Small intestine (tissue), 16 donors: ENCODE data around the gene ZFP36L2. TPM values are rescaled to one million over a fixed set of nuclear protein-coding genes. Genes with fewer than 3 reads are reported as not detected.
A peak's percentile ranks its signal among the peaks of the same experiment; 100 is the strongest.

ENCODE experiments used
- DNase-seq, 2 donors: peaks; one replicate each; pipeline versions ENCODE4 v3.0.0 to v3.0.0-alpha.2; 2013
- FAIRE-seq: peaks from 2 replicates; lab custom pipeline; 2012; peaks lifted over from hg19 to GRCh38; lab: Jason Lieb, UNC
- H3K27ac ChIP-seq, 3 donors: one replicate each; pipeline ENCODE4 v1.5.1; 2013; ENCODE audit warnings: low read length in 2 of 3, mild to moderate bottlenecking in 2 of 3, control low read depth in 1 of 3, inconsistent platforms in 1 of 3, low read depth in 1 of 3, moderate library complexity in 1 of 3
- H3K27me3 ChIP-seq, 3 donors: one replicate each; pipeline ENCODE4 v1.6.1; 2013; ENCODE audit warnings: low read length in 3 of 3, inconsistent platforms in 1 of 3; ENCODE audit not compliant: control insufficient read depth in 3 of 3, insufficient read depth in 3 of 3
- H3K36me3 ChIP-seq, 3 donors: one replicate each; pipeline ENCODE4 v1.6.1; 2013; ENCODE audit warnings: low read length in 3 of 3, inconsistent platforms in 1 of 3, low read depth in 1 of 3, mild to moderate bottlenecking in 1 of 3, moderate library complexity in 1 of 3; ENCODE audit not compliant: control insufficient read depth in 3 of 3, insufficient read depth in 2 of 3
- H3K4me1 ChIP-seq, 3 donors: one replicate each; pipeline ENCODE4 v1.6.1; 2013; ENCODE audit warnings: low read length in 2 of 3, inconsistent platforms in 1 of 3, low read depth in 1 of 3, mild to moderate bottlenecking in 1 of 3, moderate library complexity in 1 of 3; ENCODE audit not compliant: control insufficient read depth in 3 of 3, insufficient read depth in 2 of 3
- H3K4me3 ChIP-seq, 3 donors: one replicate each; pipeline ENCODE4 v1.5.1; 2013; ENCODE audit warnings: low read length in 3 of 3, control low read depth in 1 of 3, inconsistent platforms in 1 of 3, low read depth in 1 of 3, mild to moderate bottlenecking in 1 of 3, moderate library complexity in 1 of 3
- H3K9me3 ChIP-seq, 2 donors: one replicate each; pipeline ENCODE4 v1.6.1; 2013; ENCODE audit warnings: low read depth in 1 of 2, low read length in 1 of 2; ENCODE audit not compliant: control insufficient read depth in 2 of 2, insufficient read depth in 1 of 2
- WGBS, 3 donors: extraction: QIAGEN DNeasy Blood & Tissue Kit; methylation state at CpG; one replicate each; pipeline ENCODE4 v1.1.7; 2013; 5-methylcytosine and 5-hydroxymethylcytosine counted together
- long read RNA-seq, 10 donors: transcript quantifications; one replicate each; lab custom pipeline, GENCODE V29; 2026
- polyA plus RNA-seq, 4 donors: library from polyadenylated mRNA; stranded (reverse) in 3 of 4; unstranded in 1 of 4; fragments of 200-250 nt in 3 of 4; fragments of 120-200 nt in 1 of 4; gene quantifications; one replicate each; pipeline versions ENCODE4 v1.2.1 to v1.2.3, GENCODE V29; 2013
- donor health status: healthy with polysubstance abuse.
- donor health status: control.
- donor health status: control.
- donor health status: Bipolar disorder and iron deficiency.
- donor health status: healthy.

The ZFP36L2 gene, protein sequence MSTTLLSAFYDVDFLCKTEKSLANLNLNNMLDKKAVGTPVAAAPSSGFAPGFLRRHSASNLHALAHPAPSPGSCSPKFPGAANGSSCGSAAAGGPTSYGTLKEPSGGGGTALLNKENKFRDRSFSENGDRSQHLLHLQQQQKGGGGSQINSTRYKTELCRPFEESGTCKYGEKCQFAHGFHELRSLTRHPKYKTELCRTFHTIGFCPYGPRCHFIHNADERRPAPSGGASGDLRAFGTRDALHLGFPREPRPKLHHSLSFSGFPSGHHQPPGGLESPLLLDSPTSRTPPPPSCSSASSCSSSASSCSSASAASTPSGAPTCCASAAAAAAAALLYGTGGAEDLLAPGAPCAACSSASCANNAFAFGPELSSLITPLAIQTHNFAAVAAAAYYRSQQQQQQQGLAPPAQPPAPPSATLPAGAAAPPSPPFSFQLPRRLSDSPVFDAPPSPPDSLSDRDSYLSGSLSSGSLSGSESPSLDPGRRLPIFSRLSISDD
- 100 to 1,000 TPM in 1 of 4 donors, 10 to 100 TPM in 3; 62.1 to 331 (median 98.8) TPM for polyA plus RNA-seq
- long read RNA-seq, donor 1: 0 reads
- long read RNA-seq, donor 2, transcript ZFP36L2-201 (2 exons, 3,696 nt): major isoform, 36 of 36 reads
- long read RNA-seq, donor 2, partial matches to known transcripts: 0 of 36 reads
- long read RNA-seq, donor 2, other reads (novel, unspliced or antisense): 0 of 36 reads
- long read RNA-seq, donor 3, transcript ZFP36L2-201 (2 exons, 3,696 nt): major isoform, 89 of 95 reads
- long read RNA-seq, donor 3, partial matches to known transcripts: 0 of 95 reads
- long read RNA-seq, donor 3, other reads (novel, unspliced or antisense): 6 of 95 reads
- long read RNA-seq, donor 4, partial matches to known transcripts: 0 of 4 reads
- long read RNA-seq, donor 4, other reads (novel, unspliced or antisense): 0 of 4 reads
- long read RNA-seq, donor 5, transcript ZFP36L2-201 (2 exons, 3,696 nt): major isoform, 40 of 40 reads
- long read RNA-seq, donor 5, partial matches to known transcripts: 0 of 40 reads
- long read RNA-seq, donor 5, other reads (novel, unspliced or antisense): 0 of 40 reads
- long read RNA-seq, donor 6, transcript ZFP36L2-201 (2 exons, 3,696 nt): major isoform, 60 of 66 reads
- long read RNA-seq, donor 6, partial matches to known transcripts: 6 of 66 reads
- long read RNA-seq, donor 6, other reads (novel, unspliced or antisense): 0 of 66 reads
- long read RNA-seq, donor 7: 0 reads
- long read RNA-seq, donor 8, transcript ZFP36L2-201 (2 exons, 3,696 nt): major isoform, 6 of 6 reads
- long read RNA-seq, donor 8, partial matches to known transcripts: 0 of 6 reads
- long read RNA-seq, donor 8, other reads (novel, unspliced or antisense): 0 of 6 reads
- long read RNA-seq, donor 9, transcript ZFP36L2-201 (2 exons, 3,696 nt): major isoform, 27 of 27 reads
- long read RNA-seq, donor 9, partial matches to known transcripts: 0 of 27 reads
- long read RNA-seq, donor 9, other reads (novel, unspliced or antisense): 0 of 27 reads
- long read RNA-seq, donor 10, transcript ZFP36L2-201 (2 exons, 3,696 nt): major isoform, 117 of 117 reads
- long read RNA-seq, donor 10, partial matches to known transcripts: 0 of 117 reads
- long read RNA-seq, donor 10, other reads (novel, unspliced or antisense): 0 of 117 reads

DNA sequence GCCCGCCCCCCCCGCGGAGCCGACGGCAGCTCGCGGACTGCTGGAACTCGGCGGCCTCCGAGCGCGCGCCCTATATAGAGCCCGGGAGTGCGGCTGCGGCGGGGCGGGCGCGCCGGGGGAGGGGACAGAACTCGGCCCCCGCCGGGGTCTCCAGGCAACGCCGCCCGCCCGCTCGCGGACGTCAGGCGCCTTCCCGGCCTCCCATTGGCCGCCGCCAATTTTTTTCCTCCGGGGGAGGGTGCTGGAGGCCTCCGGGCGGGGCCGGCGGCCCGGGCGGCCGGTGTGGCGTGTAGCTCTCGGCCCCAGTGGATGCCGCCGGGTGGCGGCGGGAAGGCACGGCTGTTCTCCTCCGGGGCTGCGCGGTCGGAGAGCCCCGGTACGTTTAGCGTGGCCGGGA is at the start of gene ZFP36L2:
TSS of gene ZFP36L2 (minus strand) at position 49 of the 397 bp plus-strand sequence. CDS start 291 bp downstream, outside the sequence.
- Histone ChIP-seq H3K4me3 (peak within 1 kb of the TSS; percentile 91 to 92 (median 91)), H3K27ac (peak within 1 kb of the TSS; percentile 93 to 100 (median 100)), H3K27me3 (no peaks in the 10 kb centered on the region), H3K36me3 (peaks cover 17 to 32% (median 18%) of the 10 kb centered on the region in 3 donors), H3K9me3 (no peaks in the 10 kb centered on the region), H3K4me1 (peaks cover 3 to 28% (median 5%) of the 10 kb centered on the region in 3 donors)
- 0% methylated on average over 4 to 58 of the region's 58 CpGs for WGBS, 3 donors
- DNase-seq (peak; percentile 96 to 99), FAIRE-seq (no peak)

DNA sequence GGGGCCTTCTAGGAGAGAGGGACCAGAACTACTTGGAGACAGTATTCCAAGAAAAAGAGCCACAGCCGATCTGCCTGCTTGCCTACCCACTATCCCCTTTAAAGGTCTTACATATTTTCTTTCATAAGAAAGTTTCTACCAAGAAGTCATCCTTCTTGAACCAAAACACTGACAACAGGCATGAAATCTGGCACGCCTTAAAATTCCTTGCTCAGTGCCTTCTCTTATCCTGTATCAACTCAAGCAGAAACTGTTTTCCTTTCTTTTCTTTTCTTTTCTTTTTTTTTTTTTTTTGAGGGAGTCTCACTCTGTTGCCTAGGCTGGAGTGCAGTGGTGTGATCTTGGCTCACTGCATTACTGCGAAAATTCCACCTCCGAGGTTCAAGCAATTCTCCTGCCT is 48.3 kb upstream of the ZFP36L2 start:
- FAIRE-seq: no peak

DNA sequence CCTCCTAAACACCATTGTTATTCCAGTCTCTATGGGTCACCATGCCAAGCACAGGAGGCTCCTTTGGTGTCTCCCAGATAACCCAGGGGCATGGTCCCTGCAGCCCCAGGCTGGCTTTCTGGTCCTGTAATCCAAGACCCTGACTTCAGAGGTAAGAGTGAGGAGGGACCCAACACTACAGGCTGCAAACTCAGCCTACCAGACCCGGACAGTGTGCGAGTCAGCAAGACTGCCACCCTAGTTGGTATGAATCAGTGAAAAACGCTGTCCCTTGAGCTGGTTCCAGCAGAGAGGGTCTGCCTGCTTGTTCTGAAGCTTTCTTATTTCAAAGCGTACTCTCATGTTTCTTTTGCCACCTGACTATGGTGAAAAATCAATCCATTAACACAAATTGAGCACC is 47.6 kb upstream of the ZFP36L2 start:
- FAIRE-seq (no peak), DNase-seq (no peak)
- Histone ChIP-seq H3K36me3 (peaks cover 0 to 32% (median 0%) of the 10 kb centered on the region in 3 donors), H3K27ac (no peak overlapping the region), H3K27me3 (no peaks in the 10 kb centered on the region), H3K9me3 (no peaks in the 10 kb centered on the region), H3K4me1 (peaks cover 0 to 25% (median 17%) of the 10 kb centered on the region in 3 donors), H3K4me3 (no peak overlapping the region)
- WGBS, 3 donors: 89 to 95% (median 92%) methylated on average over 4 of the region's 4 CpGs

More for the DNA sequence above, 48.3 kb upstream of the ZFP36L2 start:
- Histone ChIP-seq H3K36me3 (peaks cover 0 to 29% (median 0%) of the 10 kb centered on the region in 3 donors), H3K4me1 (peaks cover 0 to 20% (median 17%) of the 10 kb centered on the region in 3 donors), H3K27me3 (no peaks in the 10 kb centered on the region), H3K9me3 (no peaks in the 10 kb centered on the region), H3K27ac (no peak overlapping the region), H3K4me3 (no peak overlapping the region)
- no peak for DNase-seq
- 95 to 97% (median 96%) methylated on average over 4 of the region's 4 CpGs for WGBS, 3 donors

DNA sequence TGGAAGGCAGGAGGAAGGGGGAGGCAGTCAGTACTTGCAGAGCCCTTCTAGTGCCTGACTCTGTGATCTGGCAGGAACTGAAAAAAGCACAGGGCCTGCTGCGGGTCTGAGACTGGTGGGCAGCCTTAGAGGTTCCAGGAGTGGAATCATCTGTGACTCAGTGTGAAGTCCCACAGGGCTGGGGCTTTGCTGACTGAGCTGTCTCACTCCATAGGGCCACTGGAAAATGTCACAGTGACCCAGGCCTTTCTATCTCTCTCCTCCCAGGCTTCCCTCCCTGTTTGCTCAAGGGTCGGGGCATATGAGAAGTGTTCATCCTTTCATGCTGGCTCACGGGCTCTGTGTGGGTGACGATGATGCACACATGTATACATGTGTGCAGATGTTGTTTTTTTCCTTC is 47.1 kb upstream of the ZFP36L2 start:
- Histone ChIP-seq H3K4me1 (peaks cover 0 to 25% (median 17%) of the 10 kb centered on the region in 3 donors), H3K9me3 (no peaks in the 10 kb centered on the region), H3K27ac (peak overlapping the region in 1 of 3 donors; percentile 19), H3K36me3 (peaks cover 0 to 31% (median 0%) of the 10 kb centered on the region in 3 donors), H3K27me3 (no peaks in the 10 kb centered on the region), H3K4me3 (no peak overlapping the region)
- no peak for DNase-seq
- WGBS, 3 donors: 76 to 96% (median 89%) methylated on average over 4 of the region's 4 CpGs
- FAIRE-seq: no peak

DNA sequence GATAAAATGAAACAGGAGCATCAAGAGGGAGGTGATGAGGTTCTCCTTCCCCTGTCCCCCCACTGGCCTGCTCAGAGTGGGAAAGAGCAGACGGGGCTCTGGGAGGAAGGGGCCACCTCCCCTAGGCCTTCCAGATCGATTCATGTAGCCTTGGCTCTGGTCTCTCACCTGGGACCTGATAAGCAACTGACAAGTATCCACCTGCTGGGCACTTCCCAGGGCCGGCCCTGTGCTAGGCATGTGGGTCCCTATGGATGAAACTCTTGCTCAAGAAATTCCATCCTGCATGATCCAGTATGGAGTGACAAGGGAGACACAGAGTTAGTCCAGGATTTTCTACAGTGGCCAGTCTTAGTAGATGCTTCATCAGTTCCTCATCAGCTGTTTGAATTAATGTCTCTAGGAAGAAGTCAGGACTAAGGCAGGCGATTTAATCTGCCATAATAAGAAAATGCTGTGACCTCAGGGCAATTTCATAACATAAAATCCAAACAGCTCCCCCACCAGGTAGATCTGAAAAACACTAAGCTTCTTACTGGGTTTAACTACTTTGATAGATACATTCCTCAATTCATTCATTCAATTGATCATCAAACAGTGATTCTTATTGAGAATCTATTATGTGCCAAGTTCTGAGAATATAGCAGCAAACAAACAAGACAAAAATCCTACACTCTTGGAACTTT is 44.7 kb upstream of the ZFP36L2 start:
- Histone ChIP-seq H3K4me1 (peaks cover 0 to 12% (median 6%) of the 10 kb centered on the region in 3 donors), H3K9me3 (no peaks in the 10 kb centered on the region), H3K4me3 (no peak overlapping the region), H3K27me3 (no peaks in the 10 kb centered on the region), H3K36me3 (peaks cover 0 to 32% (median 0%) of the 10 kb centered on the region in 3 donors), H3K27ac (peak overlapping the region in 1 of 3 donors; percentile 91)
- 79 to 90% (median 84%) methylated on average over 4 of the region's 4 CpGs for WGBS, 3 donors
- FAIRE-seq (no peak), DNase-seq (no peak)

DNA sequence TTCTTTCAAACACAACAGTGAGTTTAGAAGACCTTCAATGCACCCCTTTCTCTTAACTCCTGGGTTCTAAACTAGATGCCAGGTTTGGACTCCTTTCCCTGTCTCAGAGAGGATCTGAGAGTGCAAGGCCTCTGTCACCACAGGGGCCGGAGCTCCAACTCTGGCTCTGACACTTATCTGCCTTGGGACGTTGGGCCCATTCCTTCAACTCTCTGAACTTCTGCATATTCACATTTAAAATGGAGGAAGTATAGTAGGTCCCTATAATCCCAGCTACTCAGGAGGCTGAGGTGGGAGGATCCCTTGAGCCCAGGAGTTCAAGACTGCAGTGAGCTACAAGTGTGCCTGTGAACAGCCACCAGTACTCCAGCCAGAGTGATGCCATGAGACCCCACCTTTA is 44.1 kb upstream of the ZFP36L2 start:
- no peaks in the 10 kb centered on the region for H3K9me3 ChIP-seq
- WGBS, 3 donors: 90 to 92% (median 91%) methylated on average over 2 of the region's 2 CpGs
- FAIRE-seq: no peak

DNA sequence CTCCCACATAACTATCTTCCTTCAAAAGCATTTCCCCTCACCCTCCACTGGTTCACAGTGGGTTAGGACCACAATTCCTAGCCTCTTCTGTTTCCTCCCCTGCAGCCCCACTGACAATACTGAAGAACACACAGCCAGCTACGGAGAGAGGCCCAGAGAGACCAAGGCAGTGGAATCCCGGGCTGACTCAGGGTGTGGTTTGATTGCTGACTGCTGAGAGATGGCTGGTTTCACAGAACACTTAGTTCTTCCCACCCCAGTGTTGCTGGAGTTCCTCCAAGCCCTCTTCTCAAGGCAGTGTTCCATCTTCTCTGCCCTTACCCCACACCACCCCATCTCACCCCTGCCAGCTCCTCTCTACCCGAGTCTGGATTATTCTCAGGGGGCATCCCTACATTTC is 43.3 kb upstream of the ZFP36L2 start:
- H3K36me3 ChIP-seq: peaks cover 0 to 32% (median 0%) of the 10 kb centered on the region in 3 donors
- 21 to 52% (median 33%) methylated on average over 3 of the region's 3 CpGs for WGBS, 3 donors
- DNase-seq (peak; percentile 15 to 46), FAIRE-seq (no peak)
- H3K27me3 ChIP-seq: no peaks in the 10 kb centered on the region
- H3K4me1 ChIP-seq: peaks cover 0 to 9% (median 3%) of the 10 kb centered on the region in 3 donors
- H3K4me3 ChIP-seq: no peak overlapping the region
- peak overlapping the region in 2 of 3 donors; percentile 26 to 91 for H3K27ac ChIP-seq
- no peaks in the 10 kb centered on the region for H3K9me3 ChIP-seq

More for the DNA sequence above, 44.1 kb upstream of the ZFP36L2 start:
- Histone ChIP-seq H3K4me1 (peaks cover 0 to 9% (median 3%) of the 10 kb centered on the region in 3 donors), H3K4me3 (no peak overlapping the region), H3K27me3 (no peaks in the 10 kb centered on the region), H3K36me3 (peaks cover 0 to 32% (median 0%) of the 10 kb centered on the region in 3 donors), H3K27ac (peak overlapping the region in 1 of 3 donors; percentile 91)
- no peak for DNase-seq
